Ishikawa (cell line): ENCODE results near the gene TMEM132D.

Experiments used
- CEBPB ChIP-seq: IDR thresholded peaks from 2 replicates; pipeline ENCODE4 v1.6.1; 2012
- CREB1 ChIP-seq: IDR thresholded peaks from 2 replicates; pipeline ENCODE4 v1.6.1; 2012; ENCODE audit warnings: low read depth
- EGR1 ChIP-seq: IDR thresholded peaks from 2 replicates; pipeline ENCODE4 v1.6.1; 2012
- EP300 ChIP-seq: IDR thresholded peaks from 2 replicates; pipeline ENCODE4 v1.6.1; 2012; ENCODE audit warnings: borderline replicate concordance
- FOXM1 ChIP-seq: IDR thresholded peaks from 2 replicates; pipeline ENCODE4 v1.6.1; 2012; ENCODE audit warnings: low read depth, borderline replicate concordance
- MAX ChIP-seq: IDR thresholded peaks from 2 replicates; pipeline ENCODE4 v1.6.1; 2012
- NFIC ChIP-seq: IDR thresholded peaks from 2 replicates; pipeline ENCODE4 v1.6.1; 2012
- RAD21 ChIP-seq: IDR thresholded peaks from 2 replicates; pipeline ENCODE4 v1.6.1; 2012; ENCODE audit warnings: low read depth
- REST ChIP-seq: IDR thresholded peaks from 2 replicates; pipeline ENCODE4 v1.6.1; 2012; ENCODE audit warnings: low read depth, mild to moderate bottlenecking
- TAF1 ChIP-seq: IDR thresholded peaks from 2 replicates; pipeline ENCODE4 v1.6.1; 2012; ENCODE audit warnings: low read depth, mild to moderate bottlenecking
- TCF12 ChIP-seq: IDR thresholded peaks from 2 replicates; pipeline ENCODE4 v1.6.1; 2012; ENCODE audit warnings: low read depth
- TEAD4 ChIP-seq: IDR thresholded peaks from 2 replicates; pipeline ENCODE4 v1.6.1; 2012
- USF1 ChIP-seq: IDR thresholded peaks from 2 replicates; pipeline ENCODE4 v1.6.1; 2012
- YY1 ChIP-seq: IDR thresholded peaks from 2 replicates; pipeline ENCODE4 v1.6.1; 2012; ENCODE audit warnings: low read depth
- ZBTB7A ChIP-seq: IDR thresholded peaks from 2 replicates; pipeline ENCODE4 v1.6.1; 2012; ENCODE audit warnings: low read depth

TMEM132D gene

GRCh38 chr12:129152351-129153104 is 751.3 kb downstream of the TMEM132D start:
- no peak for TF ChIP-seq FOXM1
- no peak for TF ChIP-seq YY1
- no peak for TF ChIP-seq ZBTB7A
- TF ChIP-seq USF1: no peak
- TF ChIP-seq TCF12: no peak
- TF ChIP-seq MAX: no peak
- TF ChIP-seq CEBPB: no peak
- TF ChIP-seq CREB1: no peak
- TF ChIP-seq RAD21: no peak
- TF ChIP-seq REST: no peak
- no peak for TF ChIP-seq EGR1
- no peak for TF ChIP-seq TAF1

GRCh38 chr12:129150721-129151120 is 753.1 kb downstream of the TMEM132D start:
- no peak for TF ChIP-seq RAD21
- no peak for TF ChIP-seq TEAD4
- no peak for TF ChIP-seq NFIC
- TF ChIP-seq YY1: no peak
- no peak for TF ChIP-seq CREB1
- TF ChIP-seq EGR1: no peak
- TF ChIP-seq EP300: no peak

- TF ChIP-seq TCF12 (no peak), CEBPB (no peak), REST (no peak), USF1 (no peak)
Observed at GRCh38 chr12:129145381-129145780, 758.4 kb downstream of the TMEM132D start.

- TF ChIP-seq ZBTB7A (no peak), MAX (no peak), CREB1 (no peak), TCF12 (no peak), RAD21 (no peak), YY1 (no peak), REST (no peak)
Observed at GRCh38 chr12:129138776-129139175, 765.0 kb downstream of the TMEM132D start.

- TF ChIP-seq RAD21: no peak
- no peak for TF ChIP-seq YY1
- no peak for TF ChIP-seq EGR1
- no peak for TF ChIP-seq CREB1
- no peak for TF ChIP-seq TEAD4
- TF ChIP-seq EP300: no peak
- no peak for TF ChIP-seq MAX
- no peak for TF ChIP-seq ZBTB7A
- TF ChIP-seq CEBPB: no peak
- TF ChIP-seq USF1: no peak
- TF ChIP-seq TCF12: no peak
- TF ChIP-seq REST: no peak
- TF ChIP-seq FOXM1: no peak
- TF ChIP-seq TAF1: no peak
- no peak for TF ChIP-seq NFIC
Observed at GRCh38 chr12:129136694-129137325, 767.0 kb downstream of the TMEM132D start.
